GM12865 (cell line): ENCODE results near the gene NEDD4L.

Experiments
- DNase-seq: peaks from one replicate; pipeline ENCODE4 v3.0.0; 2010; ENCODE audit warnings: low read depth
- H3K4me3 ChIP-seq: 2 replicates; pipeline ENCODE4 v1.5.1; 2011; ENCODE audit warnings: mild to moderate bottlenecking, low read depth, low read length, control low read depth
- TF ChIP-seq, protein P1 (sequence below): IDR thresholded peaks from 2 replicates; pipeline ENCODE4 v1.5.1; 2011; ENCODE audit warnings: low read length, control low read depth, low read depth, inconsistent platforms; ENCODE audit not compliant: insufficient read depth; ENCODE audit errors: missing control alignments

NEDD4L gene

DNA sequence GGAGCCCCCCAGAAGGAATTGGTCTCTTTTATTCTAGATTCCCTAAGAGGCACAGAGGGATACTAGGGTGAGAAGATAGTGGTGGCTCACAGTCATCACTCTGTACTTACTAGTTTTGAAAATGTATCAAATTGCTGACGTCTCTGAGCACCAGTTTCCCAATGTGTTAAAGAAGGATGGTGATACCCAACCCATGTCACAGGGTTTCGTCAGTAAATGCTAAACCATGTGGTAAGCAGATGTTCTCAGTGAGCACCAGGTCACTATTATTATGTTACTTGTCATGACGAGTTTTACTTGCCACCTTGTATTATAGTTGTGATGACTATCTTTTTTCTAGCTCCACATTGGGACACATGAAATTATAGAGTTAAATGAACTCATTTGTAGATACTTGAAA lies 54.7 kb downstream of the NEDD4L start:
- no peak overlapping the region for H3K4me3 ChIP-seq
- TF ChIP-seq, protein P1, sequence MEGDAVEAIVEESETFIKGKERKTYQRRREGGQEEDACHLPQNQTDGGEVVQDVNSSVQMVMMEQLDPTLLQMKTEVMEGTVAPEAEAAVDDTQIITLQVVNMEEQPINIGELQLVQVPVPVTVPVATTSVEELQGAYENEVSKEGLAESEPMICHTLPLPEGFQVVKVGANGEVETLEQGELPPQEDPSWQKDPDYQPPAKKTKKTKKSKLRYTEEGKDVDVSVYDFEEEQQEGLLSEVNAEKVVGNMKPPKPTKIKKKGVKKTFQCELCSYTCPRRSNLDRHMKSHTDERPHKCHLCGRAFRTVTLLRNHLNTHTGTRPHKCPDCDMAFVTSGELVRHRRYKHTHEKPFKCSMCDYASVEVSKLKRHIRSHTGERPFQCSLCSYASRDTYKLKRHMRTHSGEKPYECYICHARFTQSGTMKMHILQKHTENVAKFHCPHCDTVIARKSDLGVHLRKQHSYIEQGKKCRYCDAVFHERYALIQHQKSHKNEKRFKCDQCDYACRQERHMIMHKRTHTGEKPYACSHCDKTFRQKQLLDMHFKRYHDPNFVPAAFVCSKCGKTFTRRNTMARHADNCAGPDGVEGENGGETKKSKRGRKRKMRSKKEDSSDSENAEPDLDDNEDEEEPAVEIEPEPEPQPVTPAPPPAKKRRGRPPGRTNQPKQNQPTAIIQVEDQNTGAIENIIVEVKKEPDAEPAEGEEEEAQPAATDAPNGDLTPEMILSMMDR = no peak
- no peak for DNase-seq

DNA sequence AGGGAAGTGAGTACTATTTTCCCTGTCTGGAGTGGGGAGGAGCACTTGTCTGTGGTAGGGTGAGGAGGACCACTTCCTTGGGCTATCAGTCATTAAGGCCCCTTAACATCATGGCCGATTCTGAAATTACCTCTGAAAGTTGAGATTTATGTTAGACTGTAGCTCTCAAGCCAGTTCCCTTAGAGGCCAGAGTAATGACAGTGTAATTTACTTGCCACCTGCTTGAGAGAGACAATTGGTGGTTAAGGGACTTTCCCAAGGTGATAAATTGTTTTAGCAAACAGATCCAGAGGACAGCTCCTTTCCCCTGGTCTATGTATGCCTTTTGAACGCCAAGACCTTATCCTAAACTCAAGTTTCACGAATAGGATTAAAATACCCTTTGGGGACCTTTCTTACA lies 56.1 kb downstream of the NEDD4L start:
- H3K4me3 ChIP-seq = no peak overlapping the region
- DNase-seq = peak; percentile 48
- TF ChIP-seq, protein P1 = no peak

DNA sequence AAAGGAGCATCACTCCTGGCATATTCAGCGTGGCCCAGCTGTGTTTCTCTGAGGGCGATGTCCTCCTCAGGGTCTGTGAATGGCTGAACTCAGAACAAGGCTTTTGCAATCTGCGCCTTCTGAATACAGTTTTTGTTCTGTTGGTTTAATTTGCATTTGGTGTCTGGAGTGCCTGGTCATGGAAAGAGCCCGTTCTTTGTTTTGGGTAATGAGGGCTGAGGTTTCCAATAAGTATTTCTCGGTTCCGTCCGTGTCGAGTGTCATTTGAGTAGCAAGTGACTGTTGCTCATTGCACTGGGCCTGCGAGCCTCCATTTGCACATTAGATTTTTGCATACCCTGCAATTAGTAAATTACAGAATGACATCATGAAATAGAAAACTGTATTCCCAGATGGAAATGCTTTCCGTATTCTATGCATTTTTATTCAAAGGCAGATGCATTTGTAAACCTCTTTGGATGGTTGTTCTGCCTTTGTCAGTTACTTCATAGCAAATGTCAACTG lies 57.3 kb downstream of the NEDD4L start:
- TF ChIP-seq, protein P1 = no peak
- no peak overlapping the region for H3K4me3 ChIP-seq
- DNase-seq = no peak

DNA sequence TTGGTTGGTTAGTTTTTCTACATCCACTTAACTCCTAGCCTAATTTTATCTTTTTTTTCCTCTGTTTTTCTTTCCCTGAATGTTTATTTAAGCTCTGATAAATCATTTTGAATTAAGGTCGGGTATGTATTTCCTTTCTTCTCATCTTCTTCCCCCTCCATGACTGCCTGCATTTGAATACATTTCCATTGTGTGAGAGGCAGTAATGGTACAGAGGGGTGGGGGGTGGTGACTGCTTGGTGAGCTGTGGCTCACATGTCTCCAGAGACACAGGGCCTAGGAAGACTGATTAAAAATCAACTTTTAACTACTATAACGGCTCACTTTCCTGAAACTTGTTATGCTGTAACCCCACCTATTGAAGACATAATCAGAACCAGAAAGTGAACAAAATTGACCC lies 58.0 kb downstream of the NEDD4L start:
- H3K4me3 ChIP-seq = no peak overlapping the region
- TF ChIP-seq, protein P1 = no peak
- DNase-seq = no peak

DNA sequence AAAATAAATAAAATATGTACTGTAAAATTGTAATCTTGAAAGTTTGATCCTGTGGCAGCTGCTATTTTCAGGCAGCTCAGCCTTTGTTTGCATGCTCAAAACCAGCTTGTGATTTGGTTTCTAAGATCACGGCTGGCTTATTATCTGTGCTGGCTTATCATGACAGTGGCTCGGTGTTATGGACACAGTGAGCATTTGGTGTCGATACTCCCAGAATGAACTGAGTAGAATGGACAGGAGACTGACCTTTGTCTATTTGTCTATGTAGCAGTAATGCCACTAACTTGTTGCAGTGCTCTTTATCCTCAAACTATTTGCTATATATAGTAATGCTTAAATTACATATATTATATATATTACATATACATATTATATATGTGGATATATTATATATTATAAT lies 58.8 kb downstream of the NEDD4L start:
- no peak overlapping the region for H3K4me3 ChIP-seq
- TF ChIP-seq, protein P1 = no peak
- no peak for DNase-seq

DNA sequence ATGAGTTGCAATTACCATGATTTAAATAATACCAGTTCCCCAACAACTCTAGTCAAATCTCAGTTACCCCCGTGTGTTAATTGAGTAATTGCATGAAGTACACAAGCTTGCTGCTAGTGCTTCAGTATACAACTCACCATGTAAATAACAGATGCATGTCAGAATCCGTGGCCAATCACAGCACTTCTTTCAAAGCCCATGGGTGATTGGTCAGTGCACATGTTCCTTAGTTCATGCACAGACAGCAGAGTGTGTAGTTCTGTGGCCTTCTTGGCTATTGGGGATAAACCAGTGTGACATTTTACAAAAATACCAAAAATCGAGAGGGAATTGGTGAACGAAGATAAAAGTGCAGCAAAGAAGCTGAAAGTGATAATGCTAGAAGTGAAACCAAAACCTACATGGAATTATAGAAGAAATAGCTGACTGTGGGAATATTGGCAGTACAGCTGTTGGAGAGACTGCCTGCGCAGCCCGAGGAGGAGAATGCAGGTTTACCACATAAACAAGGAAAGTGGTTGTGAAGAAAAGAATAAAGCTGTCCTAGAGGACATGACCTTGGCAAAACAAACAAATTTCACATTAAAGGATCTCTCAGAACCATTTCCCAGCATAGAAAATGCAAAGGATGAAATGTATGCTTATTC lies 59.4 kb downstream of the NEDD4L start:
- H3K4me3 ChIP-seq = no peak overlapping the region
- TF ChIP-seq, protein P1 = no peak
- no peak for DNase-seq

DNA sequence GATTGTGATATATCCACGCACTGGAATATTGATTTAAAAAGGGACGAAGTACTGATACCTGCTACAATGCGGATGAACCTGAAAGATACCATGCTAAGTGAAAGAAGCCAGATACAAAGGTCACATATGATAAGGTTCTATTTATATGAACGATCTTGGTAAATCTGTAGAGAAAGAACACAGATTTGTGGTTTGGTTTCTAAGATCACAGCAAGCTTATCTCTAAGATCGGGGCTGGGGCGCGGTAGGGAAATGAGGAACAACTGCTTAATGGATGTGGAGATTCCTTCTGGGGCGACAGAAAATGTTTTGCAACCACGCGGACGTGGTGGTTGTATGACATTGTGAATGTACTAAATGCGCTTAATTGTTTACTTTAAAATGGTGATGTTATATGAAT lies 60.1 kb downstream of the NEDD4L start:
- no peak for DNase-seq
- H3K4me3 ChIP-seq = no peak overlapping the region
- TF ChIP-seq, protein P1 = no peak
